ENCODE data around the gene PLAU.
A peak's percentile ranks its signal among the peaks of the same experiment; 100 is the strongest.
"Not testable (repeated sequence)": the region's sequence is repeated elsewhere in the genome, so short reads cannot be mapped to it uniquely, and the experiment has no call there.

Gene PLAU

GRCh38 chr10:73895381-73895780 is 15.6 kb upstream of the PLAU start:
- DNase-seq (ENCODE audit: low read depth in 2 of 3, low spot score in 1 of 3) = not testable (repeated sequence)

- no peak for DNase-seq (ENCODE audit: low read depth in 2 of 3, low spot score in 1 of 3)
These were observed 13.2 kb upstream of the PLAU start for GRCh38 chr10:73897693-73898092.

- no peak for DNase-seq (ENCODE audit: low read depth in 2 of 3, low spot score in 1 of 3)
These were observed 12.1 kb upstream of the PLAU start for GRCh38 chr10:73898730-73899410.

- no peak for DNase-seq (ENCODE audit: low read depth in 2 of 3, low spot score in 1 of 3)
These were observed 11.5 kb upstream of the PLAU start for GRCh38 chr10:73899423-73899822.

- no peak for DNase-seq (ENCODE audit: low read depth in 2 of 3, low spot score in 1 of 3)
These were observed 10.9 kb upstream of the PLAU start for GRCh38 chr10:73900064-73900463.

- DNase-seq (ENCODE audit: low read depth in 2 of 3, low spot score in 1 of 3) = no peak
These were observed 9.7 kb upstream of the PLAU start for GRCh38 chr10:73901261-73901660.

GRCh38 chr10:73902351-73902750 is 8.6 kb upstream of the PLAU start:
- DNase-seq (ENCODE audit: low read depth in 2 of 3, low spot score in 1 of 3) = no peak

GRCh38 chr10:73905256-73906020 is 5.5 kb upstream of the PLAU start:
- DNase-seq (ENCODE audit: low read depth in 2 of 3, low spot score in 1 of 3) = no peak

- no peak for DNase-seq (ENCODE audit: low read depth in 2 of 3, low spot score in 1 of 3)
These were observed 4.1 kb upstream of the PLAU start for GRCh38 chr10:73906524-73907447.

- DNase-seq (ENCODE audit: low read depth in 2 of 3, low spot score in 1 of 3) = no peak
These were observed 3.0 kb upstream of the PLAU start for GRCh38 chr10:73907841-73908517.

GRCh38 chr10:73908853-73909539 is 1.9 kb upstream of the PLAU start:
- DNase-seq (ENCODE audit: low read depth in 2 of 3, low spot score in 1 of 3) = peak in 2 of 3 donors; percentile 42 to 52

GRCh38 chr10:73909540-73910115 is 1.3 kb upstream of the PLAU start:
- no peak for DNase-seq (ENCODE audit: low read depth in 2 of 3, low spot score in 1 of 3)

- no peak for DNase-seq (ENCODE audit: low read depth in 2 of 3, low spot score in 1 of 3)
These were observed 550 bp upstream of the PLAU start for GRCh38 chr10:73910401-73910763.

- no peak for DNase-seq (ENCODE audit: low read depth in 2 of 3, low spot score in 1 of 3)
These were observed 647 bp downstream of the PLAU start for GRCh38 chr10:73911553-73912004.

GRCh38 chr10:73914036-73914435 is 3.1 kb downstream of the PLAU start:
- DNase-seq (ENCODE audit: low read depth in 2 of 3, low spot score in 1 of 3) = no peak

GRCh38 chr10:73915206-73915851 is 4.4 kb downstream of the PLAU start:
- no peak for DNase-seq (ENCODE audit: low read depth in 2 of 3, low spot score in 1 of 3)

- no peak for DNase-seq (ENCODE audit: low read depth in 2 of 3, low spot score in 1 of 3)
These were observed 6.0 kb downstream of the PLAU start for GRCh38 chr10:73916761-73917470.

- DNase-seq (ENCODE audit: low read depth in 2 of 3, low spot score in 1 of 3) = no peak
These were observed 6.8 kb downstream of the PLAU start for GRCh38 chr10:73917566-73918305.
